Activated naive CD8-positive, alpha-beta T cell treated with anti-CD3 and anti-CD28 coated beads for 36 hours (primary cell): ENCODE measurements around the gene MAEA. TPM values are rescaled to one million over a fixed set of nuclear protein-coding genes. Genes with fewer than 3 reads are reported as not detected.

Experiments used
- DNase-seq: peaks from one replicate; pipeline ENCODE4 v3.0.0; 2021
- H3K27ac Mint-ChIP-seq: one replicate; pipeline ENCODE4 v1.8.0; 2022; ENCODE audit warnings: mild to moderate bottlenecking, moderate library complexity, mixed read lengths
- H3K27me3 Mint-ChIP-seq: one replicate; pipeline ENCODE4 v1.8.0; 2022; ENCODE audit warnings: mild to moderate bottlenecking, mixed read lengths
- H3K36me3 Mint-ChIP-seq: one replicate; pipeline ENCODE4 v1.8.0; 2021; ENCODE audit warnings: mild to moderate bottlenecking, mixed read lengths
- H3K4me1 Mint-ChIP-seq: one replicate; pipeline ENCODE4 v1.8.0; 2021; ENCODE audit warnings: mixed read lengths
- H3K4me3 Mint-ChIP-seq: one replicate; pipeline ENCODE4 v1.8.0; 2022; ENCODE audit warnings: mild to moderate bottlenecking, moderate library complexity, mixed read lengths
- H3K9me3 Mint-ChIP-seq: one replicate; pipeline ENCODE4 v1.8.0; 2022; ENCODE audit warnings: mixed read lengths
- total RNA-seq, 2 experiments: library from RNA; stranded (reverse); gene quantifications; one replicate each; pipeline ENCODE4 v1.2.3, GENCODE V29; 2021

MAEA gene
- total RNA-seq, 2 experiments from 2014 or later: 51.3 to 53.2 TPM

GRCh38 chr4:1360423-1361283, 71.0 kb downstream of the MAEA start:
- no peak overlapping the region for H3K4me3 Mint-ChIP-seq
- H3K4me1 Mint-ChIP-seq: peaks cover 2% of the 10 kb centered on the region
- H3K36me3 Mint-ChIP-seq: peaks cover 1% of the 10 kb centered on the region
- H3K9me3 Mint-ChIP-seq: no peaks in the 10 kb centered on the region
- DNase-seq: no peak
- H3K27me3 Mint-ChIP-seq: no peaks in the 10 kb centered on the region
- no peak overlapping the region for H3K27ac Mint-ChIP-seq

GRCh38 chr4:1361431-1361830, 71.7 kb downstream of the MAEA start:
- H3K27ac Mint-ChIP-seq: no peak overlapping the region
- H3K36me3 Mint-ChIP-seq: peaks cover 1% of the 10 kb centered on the region
- H3K4me1 Mint-ChIP-seq: peaks cover 2% of the 10 kb centered on the region
- DNase-seq: no peak
- H3K9me3 Mint-ChIP-seq: no peaks in the 10 kb centered on the region
- H3K4me3 Mint-ChIP-seq: no peak overlapping the region
- H3K27me3 Mint-ChIP-seq: no peaks in the 10 kb centered on the region

GRCh38 chr4:1362046-1362445, 72.4 kb downstream of the MAEA start:
- Mint-ChIP-seq H3K27ac (no peak overlapping the region), H3K4me1 (peaks cover 2% of the 10 kb centered on the region), H3K9me3 (no peaks in the 10 kb centered on the region), H3K4me3 (no peak overlapping the region), H3K36me3 (peaks cover 1% of the 10 kb centered on the region), H3K27me3 (no peaks in the 10 kb centered on the region)
- DNase-seq: no peak

GRCh38 chr4:1362521-1362920, 72.8 kb downstream of the MAEA start:
- Mint-ChIP-seq H3K27ac (no peak overlapping the region), H3K4me1 (peaks cover 2% of the 10 kb centered on the region), H3K36me3 (peaks cover 1% of the 10 kb centered on the region), H3K4me3 (no peak overlapping the region), H3K27me3 (no peaks in the 10 kb centered on the region), H3K9me3 (no peaks in the 10 kb centered on the region)
- no peak for DNase-seq

- Mint-ChIP-seq H3K36me3 (peaks cover 1% of the 10 kb centered on the region), H3K27ac (no peak overlapping the region), H3K4me3 (no peak overlapping the region), H3K4me1 (peaks cover 2% of the 10 kb centered on the region), H3K9me3 (no peaks in the 10 kb centered on the region), H3K27me3 (no peaks in the 10 kb centered on the region)
- no peak for DNase-seq
Measured at GRCh38 chr4:1363513-1363912, 73.8 kb downstream of the MAEA start.

GRCh38 chr4:1364217-1364616, 74.5 kb downstream of the MAEA start:
- H3K36me3 Mint-ChIP-seq: peaks cover 1% of the 10 kb centered on the region
- H3K9me3 Mint-ChIP-seq: no peaks in the 10 kb centered on the region
- no peaks in the 10 kb centered on the region for H3K27me3 Mint-ChIP-seq
- peaks cover 2% of the 10 kb centered on the region for H3K4me1 Mint-ChIP-seq
- DNase-seq: no peak
- no peak overlapping the region for H3K27ac Mint-ChIP-seq
- H3K4me3 Mint-ChIP-seq: no peak overlapping the region

GRCh38 chr4:1364748-1365147, 75.1 kb downstream of the MAEA start:
- no peak overlapping the region for H3K4me3 Mint-ChIP-seq
- H3K4me1 Mint-ChIP-seq: no peaks in the 10 kb centered on the region
- DNase-seq: no peak
- H3K27ac Mint-ChIP-seq: no peak overlapping the region
- H3K36me3 Mint-ChIP-seq: no peaks in the 10 kb centered on the region
- H3K9me3 Mint-ChIP-seq: no peaks in the 10 kb centered on the region
- H3K27me3 Mint-ChIP-seq: no peaks in the 10 kb centered on the region

GRCh38 chr4:1365271-1366178, 75.8 kb downstream of the MAEA start:
- DNase-seq: no peak
- no peaks in the 10 kb centered on the region for H3K9me3 Mint-ChIP-seq
- peak overlapping the region; percentile 76 for H3K27ac Mint-ChIP-seq
- no peak overlapping the region for H3K4me3 Mint-ChIP-seq
- H3K27me3 Mint-ChIP-seq: no peaks in the 10 kb centered on the region
- H3K4me1 Mint-ChIP-seq: no peaks in the 10 kb centered on the region
- no peaks in the 10 kb centered on the region for H3K36me3 Mint-ChIP-seq

GRCh38 chr4:1366371-1367229, 76.9 kb downstream of the MAEA start:
- H3K9me3 Mint-ChIP-seq: no peaks in the 10 kb centered on the region
- no peaks in the 10 kb centered on the region for H3K36me3 Mint-ChIP-seq
- no peak for DNase-seq
- no peaks in the 10 kb centered on the region for H3K27me3 Mint-ChIP-seq
- no peaks in the 10 kb centered on the region for H3K4me1 Mint-ChIP-seq
- H3K27ac Mint-ChIP-seq: no peak overlapping the region
- no peak overlapping the region for H3K4me3 Mint-ChIP-seq

GRCh38 chr4:1367230-1367935, 77.7 kb downstream of the MAEA start:
- no peak for DNase-seq
- Mint-ChIP-seq H3K4me3 (no peak overlapping the region), H3K36me3 (no peaks in the 10 kb centered on the region), H3K9me3 (no peaks in the 10 kb centered on the region), H3K4me1 (no peaks in the 10 kb centered on the region), H3K27ac (no peak overlapping the region), H3K27me3 (no peaks in the 10 kb centered on the region)

GRCh38 chr4:1367936-1368289, 78.2 kb downstream of the MAEA start:
- no peak overlapping the region for H3K4me3 Mint-ChIP-seq
- no peaks in the 10 kb centered on the region for H3K27me3 Mint-ChIP-seq
- H3K36me3 Mint-ChIP-seq: peaks cover 2% of the 10 kb centered on the region
- no peaks in the 10 kb centered on the region for H3K9me3 Mint-ChIP-seq
- DNase-seq: no peak
- no peaks in the 10 kb centered on the region for H3K4me1 Mint-ChIP-seq
- no peak overlapping the region for H3K27ac Mint-ChIP-seq

- Mint-ChIP-seq H3K4me1 (no peaks in the 10 kb centered on the region), H3K36me3 (peaks cover 3% of the 10 kb centered on the region), H3K4me3 (no peak overlapping the region), H3K9me3 (no peaks in the 10 kb centered on the region), H3K27ac (no peak overlapping the region), H3K27me3 (no peaks in the 10 kb centered on the region)
- DNase-seq: no peak
Measured at GRCh38 chr4:1368421-1369090, 78.9 kb downstream of the MAEA start.

GRCh38 chr4:1369091-1369450, 79.4 kb downstream of the MAEA start:
- Mint-ChIP-seq H3K27ac (no peak overlapping the region), H3K9me3 (no peaks in the 10 kb centered on the region), H3K36me3 (peaks cover 3% of the 10 kb centered on the region), H3K4me3 (no peak overlapping the region), H3K4me1 (no peaks in the 10 kb centered on the region), H3K27me3 (no peaks in the 10 kb centered on the region)
- DNase-seq: no peak

- no peak for DNase-seq
- H3K27me3 Mint-ChIP-seq: no peaks in the 10 kb centered on the region
- H3K36me3 Mint-ChIP-seq: peaks cover 3% of the 10 kb centered on the region
- H3K4me1 Mint-ChIP-seq: no peaks in the 10 kb centered on the region
- H3K9me3 Mint-ChIP-seq: no peaks in the 10 kb centered on the region
- H3K4me3 Mint-ChIP-seq: no peak overlapping the region
- H3K27ac Mint-ChIP-seq: no peak overlapping the region
Measured at GRCh38 chr4:1369479-1370079, 79.9 kb downstream of the MAEA start.
